OCI-LY3 (cell line): ENCODE results near the gene ZNF526.

ENCODE experiments used
- CTCF ChIP-seq: fragments of 200-600, 300-600 bp; sonication (generic); IDR thresholded peaks from 2 replicates; pipeline ENCODE4 v1.5.1; 2014; ENCODE audit warnings: antibody characterized with exemption, low read length, low read depth
- EZH2phosphoT487 ChIP-seq: fragments of 200-600 bp; shearing (Covaris generic); IDR thresholded peaks from 2 replicates; pipeline ENCODE4 v1.6.1; 2018; ENCODE audit warnings: antibody characterized with exemption, mixed run types, low read depth

GRCh38 chr19:42269478-42270345 is 49.6 kb downstream of the ZNF526 start:
- TF ChIP-seq CTCF (no peak), EZH2phosphoT487 (no peak)
